Measurements from ENCODE around the gene FAM174C. TPM values are rescaled to one million over a fixed set of nuclear protein-coding genes. Genes with fewer than 3 reads are reported as not detected.

Gene FAM174C
- total RNA-seq, 1 experiment from 2014 or later = 77.1 TPM

DNA sequence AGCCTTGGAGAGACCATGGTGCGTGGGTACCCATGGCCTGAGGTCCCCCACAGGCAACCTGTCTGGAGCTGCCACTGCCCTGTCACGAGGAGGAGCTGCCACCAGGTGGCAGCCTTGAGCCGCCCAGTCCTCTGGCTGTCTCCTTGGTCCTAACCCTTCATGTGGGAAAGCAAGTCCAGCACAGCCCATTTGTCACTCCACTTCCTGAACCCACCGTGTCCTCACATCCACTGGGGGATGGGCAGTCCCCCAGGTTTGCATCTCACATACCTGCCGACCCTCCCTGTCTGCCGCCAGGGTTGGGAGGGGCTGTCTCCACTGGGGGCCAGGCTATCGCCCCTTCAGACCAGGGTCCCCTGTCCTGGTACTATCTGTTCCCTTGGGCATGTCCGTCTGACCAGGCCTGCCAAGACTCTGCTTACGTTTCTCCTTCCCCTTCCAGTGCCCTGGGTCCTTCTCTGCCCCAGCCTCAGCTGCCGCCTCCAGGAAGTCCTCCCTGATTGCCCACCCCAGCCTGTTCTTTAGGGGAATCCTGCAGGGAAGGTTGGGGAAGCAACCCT, 4.5 kb downstream of the FAM174C start (continued):
- TF ChIP-seq, protein P1, sequence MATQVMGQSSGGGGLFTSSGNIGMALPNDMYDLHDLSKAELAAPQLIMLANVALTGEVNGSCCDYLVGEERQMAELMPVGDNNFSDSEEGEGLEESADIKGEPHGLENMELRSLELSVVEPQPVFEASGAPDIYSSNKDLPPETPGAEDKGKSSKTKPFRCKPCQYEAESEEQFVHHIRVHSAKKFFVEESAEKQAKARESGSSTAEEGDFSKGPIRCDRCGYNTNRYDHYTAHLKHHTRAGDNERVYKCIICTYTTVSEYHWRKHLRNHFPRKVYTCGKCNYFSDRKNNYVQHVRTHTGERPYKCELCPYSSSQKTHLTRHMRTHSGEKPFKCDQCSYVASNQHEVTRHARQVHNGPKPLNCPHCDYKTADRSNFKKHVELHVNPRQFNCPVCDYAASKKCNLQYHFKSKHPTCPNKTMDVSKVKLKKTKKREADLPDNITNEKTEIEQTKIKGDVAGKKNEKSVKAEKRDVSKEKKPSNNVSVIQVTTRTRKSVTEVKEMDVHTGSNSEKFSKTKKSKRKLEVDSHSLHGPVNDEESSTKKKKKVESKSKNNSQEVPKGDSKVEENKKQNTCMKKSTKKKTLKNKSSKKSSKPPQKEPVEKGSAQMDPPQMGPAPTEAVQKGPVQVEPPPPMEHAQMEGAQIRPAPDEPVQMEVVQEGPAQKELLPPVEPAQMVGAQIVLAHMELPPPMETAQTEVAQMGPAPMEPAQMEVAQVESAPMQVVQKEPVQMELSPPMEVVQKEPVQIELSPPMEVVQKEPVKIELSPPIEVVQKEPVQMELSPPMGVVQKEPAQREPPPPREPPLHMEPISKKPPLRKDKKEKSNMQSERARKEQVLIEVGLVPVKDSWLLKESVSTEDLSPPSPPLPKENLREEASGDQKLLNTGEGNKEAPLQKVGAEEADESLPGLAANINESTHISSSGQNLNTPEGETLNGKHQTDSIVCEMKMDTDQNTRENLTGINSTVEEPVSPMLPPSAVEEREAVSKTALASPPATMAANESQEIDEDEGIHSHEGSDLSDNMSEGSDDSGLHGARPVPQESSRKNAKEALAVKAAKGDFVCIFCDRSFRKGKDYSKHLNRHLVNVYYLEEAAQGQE (IDR thresholded peaks at IDR 0.05; ENCODE audit: low read depth) = no peak

GRCh38 chr19:1280636-1281568, 5.6 kb downstream of the FAM174C start:
- intact Hi-C loops (cut with micrococcal nuclease) = no loop called here
- TF ChIP-seq, protein P2, sequence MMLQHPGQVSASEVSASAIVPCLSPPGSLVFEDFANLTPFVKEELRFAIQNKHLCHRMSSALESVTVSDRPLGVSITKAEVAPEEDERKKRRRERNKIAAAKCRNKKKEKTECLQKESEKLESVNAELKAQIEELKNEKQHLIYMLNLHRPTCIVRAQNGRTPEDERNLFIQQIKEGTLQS (IDR thresholded peaks at IDR 0.05) = no peak
- TF ChIP-seq SRF (IDR thresholded peaks at IDR 0.05; ENCODE audit: low read depth) = no peak
- no peak for TF ChIP-seq EZH2 (IDR thresholded peaks at IDR 0.05)
- TF ChIP-seq SP1 (IDR thresholded peaks at IDR 0.05; ENCODE audit: low read depth) = no peak
- no peak for TF ChIP-seq EZH2phosphoT487 (IDR thresholded peaks at IDR 0.05; ENCODE audit: borderline replicate concordance)
- TF ChIP-seq FOSL1 (IDR thresholded peaks at IDR 0.05; ENCODE audit: low read depth) = no peak
- TF ChIP-seq MAX (IDR thresholded peaks at IDR 0.05) = no peak
- TF ChIP-seq ZBTB33 (IDR thresholded peaks at IDR 0.05; ENCODE audit: extremely low read depth, insufficient replicate concordance, low read length) = no peak
- no peak for TF ChIP-seq CEBPB (IDR thresholded peaks at IDR 0.05; ENCODE audit: low read depth)
- no peak for TF ChIP-seq ZNF274 (IDR thresholded peaks at IDR 0.05; ENCODE audit: low read depth, low read length)
- TF ChIP-seq POLR2AphosphoS5 (IDR thresholded peaks at IDR 0.05; ENCODE audit: low read depth, low read length) = no peak
- no peak for TF ChIP-seq EGR1 (IDR thresholded peaks at IDR 0.05; ENCODE audit: low read depth)
- TF ChIP-seq ELF1 (IDR thresholded peaks at IDR 0.05; ENCODE audit: borderline replicate concordance, low read depth) = no peak
- TF ChIP-seq SIN3A (IDR thresholded peaks at IDR 0.05; ENCODE audit: low read depth) = no peak
- no peak for TF ChIP-seq ZFX (IDR thresholded peaks at IDR 0.05)

More at GRCh38 chr19:1280636-1281568, 5.6 kb downstream of the FAM174C start:
- POLR2A ChIA-PET = interaction anchor here (1.0 kb wide), 1 partner anchor 12 kb away, joined by 3 read pairs; the partner anchor contains the start of gene CIRBP
- no peak overlapping the region for H2AFZ ChIP-seq (ENCODE audit: low read depth, low read length, poor library complexity, severe bottlenecking)
- H3K9me3 ChIP-seq (ENCODE audit: control insufficient read depth in 1 of 2, insufficient read depth in 1 of 2, low read depth in 1 of 2, low read length in 2 of 2) = no peaks in the 10 kb centered on the region
- H3K27me3 ChIP-seq (ENCODE audit: insufficient read depth, low read length) = no peaks in the 10 kb centered on the region
- CTCF ChIA-PET = interaction anchor here (1.4 kb wide), 1 partner anchor 175 kb away, joined by 7 read pairs; no protein-coding TSS in a partner anchor
- peaks cover 16% of the 10 kb centered on the region for H3K79me2 ChIP-seq (ENCODE audit: insufficient read depth, low read length)
- H3K4me2 ChIP-seq (ENCODE audit: low read length) = no peak overlapping the region
- peaks cover 0 to 7% of the 10 kb centered on the region in 2 experiments; a peak in 1 of 4 replicates for H3K36me3 ChIP-seq (ENCODE audit: control insufficient read depth in 1 of 2, insufficient read depth in 2 of 2, low read length in 2 of 2)
- H3K27ac ChIP-seq (ENCODE audit: low read depth, low read length) = no peak overlapping the region
- no peak overlapping the region for H3K9ac ChIP-seq (ENCODE audit: low read length)
- no peak for DNase-seq (ENCODE audit: low read depth, low spot score)
- ATAC-seq = no peak
- H3K4me3 ChIP-seq (replicated peaks in 1 of 2; ENCODE audit: low read depth in 1 of 2, low read length in 2 of 2) = no peak overlapping the region
- H4K20me1 ChIP-seq (ENCODE audit: insufficient read depth) = no peaks in the 10 kb centered on the region
- no peaks in the 10 kb centered on the region for H3K9me2 ChIP-seq (ENCODE audit: insufficient read depth)
- no TSS peak for BruUV-seq (replicated peaks)
- peaks cover 7 to 28% of the 10 kb centered on the region in 2 experiments; a peak in 3 of 4 replicates for H3K4me1 ChIP-seq (ENCODE audit: control insufficient read depth in 1 of 2, insufficient read depth in 2 of 2, low read length in 2 of 2)
- RAD21 ChIA-PET (ENCODE audit: low non-redundant PET in 1 of 2, low total read pairs in 2 of 2, uncharacterized antibody in 2 of 2, unreplicated experiment in 2 of 2) = interaction anchor here in 1 of 2 experiments (0.5 kb wide), 1 partner anchor 253 kb away, joined by 3 read pairs; no protein-coding TSS in a partner anchor
